GM23338 (cell line): Measurements from ENCODE around the gene KCMF1. TPM values are rescaled to one million over a fixed set of nuclear protein-coding genes. Genes with fewer than 3 reads are reported as not detected.

Experiments used
- ATAC-seq: fragments of 200-7000 bp; cut with Tn5 transposase; 3 replicates; pipeline ENCODE4 v1.9.1; 2020
- DNase-seq: peaks from one replicate; pipeline ENCODE4 v3.0.0-alpha.2; 2015; ENCODE audit warnings: low spot score
- H2AFZ ChIP-seq: fragments of 200-600 bp; sonication (generic); 2 replicates; pipeline ENCODE4 v1.8.0; 2016; ENCODE audit warnings: antibody characterized with exemption, mild to moderate bottlenecking, moderate library complexity
- H3F3A ChIP-seq: fragments of 200-600 bp; sonication (generic); replicated peaks from 2 replicates; pipeline ENCODE4 v1.8.0; 2017; ENCODE audit warnings: antibody characterized with exemption, mixed run types, low read depth
- H3K27ac ChIP-seq: fragments of 200-600 bp; sonication (generic); 2 replicates; pipeline ENCODE4 v1.6.1; 2016; ENCODE audit warnings: low read depth
- H3K27me3 ChIP-seq: fragments of 200-600 bp; sonication (generic); 2 replicates; pipeline ENCODE4 v1.8.0; 2016; ENCODE audit warnings: mild to moderate bottlenecking, mixed run types, moderate library complexity; ENCODE audit not compliant: insufficient read depth
- H3K36me3 ChIP-seq: fragments of 200-600 bp; sonication (generic); 2 replicates; pipeline ENCODE4 v1.8.0; 2016; ENCODE audit warnings: mild to moderate bottlenecking; ENCODE audit not compliant: insufficient read depth
- H3K4me1 ChIP-seq: fragments of 200-600 bp; sonication (generic); 2 replicates; pipeline ENCODE4 v1.8.0; 2016; ENCODE audit warnings: mild to moderate bottlenecking, moderate library complexity; ENCODE audit not compliant: insufficient read depth
- H3K4me2 ChIP-seq: fragments of 200-600 bp; sonication (generic); 2 replicates; pipeline ENCODE4 v1.7.1; 2017; ENCODE audit warnings: mixed run types
- H3K4me3 ChIP-seq: fragments of 200-600 bp; sonication (generic); 2 replicates; pipeline ENCODE4 v1.6.1; 2016; ENCODE audit warnings: mixed run types
- H3K79me2 ChIP-seq: fragments of 200-600 bp; sonication (generic); replicated peaks from 2 replicates; pipeline ENCODE4 v1.8.0; 2017; ENCODE audit warnings: mild to moderate bottlenecking; ENCODE audit not compliant: insufficient read depth
- H3K9me2 ChIP-seq: fragments of 200-600 bp; sonication (generic); 2 replicates; pipeline ENCODE4 v1.8.0; 2017; ENCODE audit not compliant: insufficient read depth
- H4K20me1 ChIP-seq: fragments of 200-600 bp; sonication (generic); replicated peaks from 2 replicates; pipeline ENCODE4 v1.8.0; 2017; ENCODE audit warnings: mild to moderate bottlenecking; ENCODE audit not compliant: insufficient read depth
- H3K27ac Mint-ChIP-seq: 2 replicates; pipeline ENCODE4 v1.8.0; 2020; ENCODE audit warnings: inconsistent platforms, mild to moderate bottlenecking, moderate library complexity, mixed read lengths
- H3K27me3 Mint-ChIP-seq: 3 replicates; pipeline ENCODE4 v1.8.0; 2022; ENCODE audit warnings: low read depth, mild to moderate bottlenecking, moderate library complexity, mixed read lengths, inconsistent platforms; ENCODE audit not compliant: insufficient read depth, poor library complexity
- H3K36me3 Mint-ChIP-seq: 3 replicates; pipeline ENCODE4 v1.8.0; 2021; ENCODE audit warnings: low read depth, mild to moderate bottlenecking, inconsistent platforms, moderate library complexity, mixed read lengths
- H3K4me1 Mint-ChIP-seq: 3 replicates; pipeline ENCODE4 v1.8.0; 2020; ENCODE audit warnings: mild to moderate bottlenecking, inconsistent platforms, mixed read lengths
- H3K4me3 Mint-ChIP-seq: 3 replicates; pipeline ENCODE4 v1.8.0; 2021; ENCODE audit warnings: moderate library complexity, mild to moderate bottlenecking, inconsistent platforms, mixed read lengths
- H3K9me3 Mint-ChIP-seq: 3 replicates; pipeline ENCODE4 v1.8.0; 2020; ENCODE audit warnings: moderate library complexity, mild to moderate bottlenecking, inconsistent platforms, mixed read lengths
- CREB1 ChIP-seq: fragments of 250-450 bp; sonication (Bioruptor Pico); IDR thresholded peaks from 2 replicates; pipeline ENCODE4 v1.5.0; 2020; ENCODE audit warnings: low read depth, mild to moderate bottlenecking, moderate library complexity
- EZH2 ChIP-seq: fragments of 200-600 bp; sonication (generic); IDR thresholded peaks from one replicate; pipeline ENCODE4 v1.8.0; 2017; ENCODE audit warnings: antibody characterized with exemption, mild to moderate bottlenecking, low read depth; ENCODE audit not compliant: unreplicated experiment
- EZH2phosphoT487 ChIP-seq: fragments of 200-600 bp; sonication (generic); IDR thresholded peaks from one replicate; pipeline ENCODE4 v1.8.1; 2018; ENCODE audit warnings: antibody characterized with exemption; ENCODE audit not compliant: unreplicated experiment
- JUNB ChIP-seq: IDR thresholded peaks from one replicate; pipeline ENCODE4 v1.6.1; 2016; ENCODE audit warnings: antibody characterized with exemption; ENCODE audit not compliant: unreplicated experiment
- NANOG ChIP-seq: IDR thresholded peaks from 2 replicates; pipeline ENCODE4 v1.6.1; 2016; ENCODE audit warnings: antibody characterized with exemption, borderline replicate concordance
- STAT1 ChIP-seq: IDR thresholded peaks from one replicate; pipeline ENCODE4 v1.6.1; 2016; ENCODE audit warnings: antibody characterized with exemption; ENCODE audit not compliant: unreplicated experiment
- ZNF114 ChIP-seq: fragments of 250-450 bp; sonication (Bioruptor Pico); IDR thresholded peaks from 2 replicates; pipeline ENCODE4 v1.5.0; 2020; ENCODE audit warnings: mild to moderate bottlenecking, moderate library complexity
- ZNF331 ChIP-seq: fragments of 250-450 bp; sonication (Bioruptor Pico); IDR thresholded peaks from 2 replicates; pipeline ENCODE4 v1.5.0; 2020; ENCODE audit warnings: low read depth, mild to moderate bottlenecking, moderate library complexity
- polyA plus RNA-seq: library from polyadenylated mRNA; unstranded; fragments of >200 nt; fragmentation: Nextera tagmentation; extraction: Ambion mirVana; gene quantifications from 2 replicates; pipeline ENCODE4 v1.2.1, GENCODE V29; 2016
- total RNA-seq: library from RNA; depleted of rRNA; stranded (reverse); fragments of >200 nt; shearing (Covaris generic); gene quantifications from 2 replicates; pipeline ENCODE4 v1.2.3, GENCODE V29; 2014
- TF ChIP-seq, protein P1 (sequence below): IDR thresholded peaks from one replicate; pipeline ENCODE4 v1.6.1; 2018; ENCODE audit warnings: antibody characterized with exemption; ENCODE audit not compliant: unreplicated experiment
- TF ChIP-seq, protein P2 (sequence below): IDR thresholded peaks from 2 replicates; pipeline ENCODE4 v1.6.1; 2016; ENCODE audit warnings: antibody characterized with exemption
- TF ChIP-seq, protein P3 (sequence below): fragments of 250-450 bp; sonication (Bioruptor Pico); IDR thresholded peaks from 2 replicates; pipeline ENCODE4 v1.5.0; 2020; ENCODE audit warnings: mild to moderate bottlenecking, moderate library complexity

Gene KCMF1
- total and polyA plus RNA-seq, 2 experiments from 2014 or later = 29.3 to 120 TPM

DNA sequence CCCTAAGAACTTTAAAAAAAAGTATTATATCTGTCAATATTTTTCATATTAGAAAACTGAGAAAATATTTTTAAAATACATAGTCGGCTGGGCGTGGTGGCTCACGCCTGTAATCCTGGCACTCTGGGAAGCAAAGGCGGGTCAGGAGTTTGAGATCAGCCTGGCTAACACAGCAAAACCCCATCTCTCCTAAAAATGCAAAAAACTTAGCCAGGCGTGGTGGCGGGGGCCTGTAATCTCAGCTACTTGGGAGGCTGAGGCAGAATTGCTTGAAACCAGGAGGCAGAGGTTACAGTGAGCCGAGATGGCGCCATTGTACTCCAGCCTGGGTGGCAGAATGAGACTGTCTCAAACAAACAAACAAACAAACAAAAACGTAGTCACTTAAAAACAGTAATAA, 5.1 kb upstream of the KCMF1 start:
- H3K4me1 ChIP-seq = peaks cover 24% of the 10 kb centered on the region
- no peaks in the 10 kb centered on the region for H3K27me3 ChIP-seq
- no peak for ATAC-seq
- no peak overlapping the region for H3K4me3 Mint-ChIP-seq
- 0 out of 2 replicates have a peak overlapping the region, but pooled peaks have one; percentile 60 for H3K27ac ChIP-seq
- H3K36me3 Mint-ChIP-seq = peaks cover 79% of the 10 kb centered on the region
- peaks cover 3% of the 10 kb centered on the region; the same call in 1 of the 3 replicates for H3K9me3 Mint-ChIP-seq
- peaks cover 17% of the 10 kb centered on the region; the same call in 1 of the 2 replicates for H3F3A ChIP-seq
- TF ChIP-seq CREB1 (CRISPR knock-in tag) (no peak), JUNB (no peak), ZNF114 (no peak), STAT1 (no peak), EZH2phosphoT487 (no peak), NANOG (no peak), EZH2 (no peak), ZNF331 (CRISPR knock-in tag) (no peak)
- TF ChIP-seq, protein P1, sequence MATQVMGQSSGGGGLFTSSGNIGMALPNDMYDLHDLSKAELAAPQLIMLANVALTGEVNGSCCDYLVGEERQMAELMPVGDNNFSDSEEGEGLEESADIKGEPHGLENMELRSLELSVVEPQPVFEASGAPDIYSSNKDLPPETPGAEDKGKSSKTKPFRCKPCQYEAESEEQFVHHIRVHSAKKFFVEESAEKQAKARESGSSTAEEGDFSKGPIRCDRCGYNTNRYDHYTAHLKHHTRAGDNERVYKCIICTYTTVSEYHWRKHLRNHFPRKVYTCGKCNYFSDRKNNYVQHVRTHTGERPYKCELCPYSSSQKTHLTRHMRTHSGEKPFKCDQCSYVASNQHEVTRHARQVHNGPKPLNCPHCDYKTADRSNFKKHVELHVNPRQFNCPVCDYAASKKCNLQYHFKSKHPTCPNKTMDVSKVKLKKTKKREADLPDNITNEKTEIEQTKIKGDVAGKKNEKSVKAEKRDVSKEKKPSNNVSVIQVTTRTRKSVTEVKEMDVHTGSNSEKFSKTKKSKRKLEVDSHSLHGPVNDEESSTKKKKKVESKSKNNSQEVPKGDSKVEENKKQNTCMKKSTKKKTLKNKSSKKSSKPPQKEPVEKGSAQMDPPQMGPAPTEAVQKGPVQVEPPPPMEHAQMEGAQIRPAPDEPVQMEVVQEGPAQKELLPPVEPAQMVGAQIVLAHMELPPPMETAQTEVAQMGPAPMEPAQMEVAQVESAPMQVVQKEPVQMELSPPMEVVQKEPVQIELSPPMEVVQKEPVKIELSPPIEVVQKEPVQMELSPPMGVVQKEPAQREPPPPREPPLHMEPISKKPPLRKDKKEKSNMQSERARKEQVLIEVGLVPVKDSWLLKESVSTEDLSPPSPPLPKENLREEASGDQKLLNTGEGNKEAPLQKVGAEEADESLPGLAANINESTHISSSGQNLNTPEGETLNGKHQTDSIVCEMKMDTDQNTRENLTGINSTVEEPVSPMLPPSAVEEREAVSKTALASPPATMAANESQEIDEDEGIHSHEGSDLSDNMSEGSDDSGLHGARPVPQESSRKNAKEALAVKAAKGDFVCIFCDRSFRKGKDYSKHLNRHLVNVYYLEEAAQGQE = no peak
- TF ChIP-seq, protein P2, sequence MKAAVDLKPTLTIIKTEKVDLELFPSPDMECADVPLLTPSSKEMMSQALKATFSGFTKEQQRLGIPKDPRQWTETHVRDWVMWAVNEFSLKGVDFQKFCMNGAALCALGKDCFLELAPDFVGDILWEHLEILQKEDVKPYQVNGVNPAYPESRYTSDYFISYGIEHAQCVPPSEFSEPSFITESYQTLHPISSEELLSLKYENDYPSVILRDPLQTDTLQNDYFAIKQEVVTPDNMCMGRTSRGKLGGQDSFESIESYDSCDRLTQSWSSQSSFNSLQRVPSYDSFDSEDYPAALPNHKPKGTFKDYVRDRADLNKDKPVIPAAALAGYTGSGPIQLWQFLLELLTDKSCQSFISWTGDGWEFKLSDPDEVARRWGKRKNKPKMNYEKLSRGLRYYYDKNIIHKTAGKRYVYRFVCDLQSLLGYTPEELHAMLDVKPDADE = no peak
- TF ChIP-seq, protein P3, sequence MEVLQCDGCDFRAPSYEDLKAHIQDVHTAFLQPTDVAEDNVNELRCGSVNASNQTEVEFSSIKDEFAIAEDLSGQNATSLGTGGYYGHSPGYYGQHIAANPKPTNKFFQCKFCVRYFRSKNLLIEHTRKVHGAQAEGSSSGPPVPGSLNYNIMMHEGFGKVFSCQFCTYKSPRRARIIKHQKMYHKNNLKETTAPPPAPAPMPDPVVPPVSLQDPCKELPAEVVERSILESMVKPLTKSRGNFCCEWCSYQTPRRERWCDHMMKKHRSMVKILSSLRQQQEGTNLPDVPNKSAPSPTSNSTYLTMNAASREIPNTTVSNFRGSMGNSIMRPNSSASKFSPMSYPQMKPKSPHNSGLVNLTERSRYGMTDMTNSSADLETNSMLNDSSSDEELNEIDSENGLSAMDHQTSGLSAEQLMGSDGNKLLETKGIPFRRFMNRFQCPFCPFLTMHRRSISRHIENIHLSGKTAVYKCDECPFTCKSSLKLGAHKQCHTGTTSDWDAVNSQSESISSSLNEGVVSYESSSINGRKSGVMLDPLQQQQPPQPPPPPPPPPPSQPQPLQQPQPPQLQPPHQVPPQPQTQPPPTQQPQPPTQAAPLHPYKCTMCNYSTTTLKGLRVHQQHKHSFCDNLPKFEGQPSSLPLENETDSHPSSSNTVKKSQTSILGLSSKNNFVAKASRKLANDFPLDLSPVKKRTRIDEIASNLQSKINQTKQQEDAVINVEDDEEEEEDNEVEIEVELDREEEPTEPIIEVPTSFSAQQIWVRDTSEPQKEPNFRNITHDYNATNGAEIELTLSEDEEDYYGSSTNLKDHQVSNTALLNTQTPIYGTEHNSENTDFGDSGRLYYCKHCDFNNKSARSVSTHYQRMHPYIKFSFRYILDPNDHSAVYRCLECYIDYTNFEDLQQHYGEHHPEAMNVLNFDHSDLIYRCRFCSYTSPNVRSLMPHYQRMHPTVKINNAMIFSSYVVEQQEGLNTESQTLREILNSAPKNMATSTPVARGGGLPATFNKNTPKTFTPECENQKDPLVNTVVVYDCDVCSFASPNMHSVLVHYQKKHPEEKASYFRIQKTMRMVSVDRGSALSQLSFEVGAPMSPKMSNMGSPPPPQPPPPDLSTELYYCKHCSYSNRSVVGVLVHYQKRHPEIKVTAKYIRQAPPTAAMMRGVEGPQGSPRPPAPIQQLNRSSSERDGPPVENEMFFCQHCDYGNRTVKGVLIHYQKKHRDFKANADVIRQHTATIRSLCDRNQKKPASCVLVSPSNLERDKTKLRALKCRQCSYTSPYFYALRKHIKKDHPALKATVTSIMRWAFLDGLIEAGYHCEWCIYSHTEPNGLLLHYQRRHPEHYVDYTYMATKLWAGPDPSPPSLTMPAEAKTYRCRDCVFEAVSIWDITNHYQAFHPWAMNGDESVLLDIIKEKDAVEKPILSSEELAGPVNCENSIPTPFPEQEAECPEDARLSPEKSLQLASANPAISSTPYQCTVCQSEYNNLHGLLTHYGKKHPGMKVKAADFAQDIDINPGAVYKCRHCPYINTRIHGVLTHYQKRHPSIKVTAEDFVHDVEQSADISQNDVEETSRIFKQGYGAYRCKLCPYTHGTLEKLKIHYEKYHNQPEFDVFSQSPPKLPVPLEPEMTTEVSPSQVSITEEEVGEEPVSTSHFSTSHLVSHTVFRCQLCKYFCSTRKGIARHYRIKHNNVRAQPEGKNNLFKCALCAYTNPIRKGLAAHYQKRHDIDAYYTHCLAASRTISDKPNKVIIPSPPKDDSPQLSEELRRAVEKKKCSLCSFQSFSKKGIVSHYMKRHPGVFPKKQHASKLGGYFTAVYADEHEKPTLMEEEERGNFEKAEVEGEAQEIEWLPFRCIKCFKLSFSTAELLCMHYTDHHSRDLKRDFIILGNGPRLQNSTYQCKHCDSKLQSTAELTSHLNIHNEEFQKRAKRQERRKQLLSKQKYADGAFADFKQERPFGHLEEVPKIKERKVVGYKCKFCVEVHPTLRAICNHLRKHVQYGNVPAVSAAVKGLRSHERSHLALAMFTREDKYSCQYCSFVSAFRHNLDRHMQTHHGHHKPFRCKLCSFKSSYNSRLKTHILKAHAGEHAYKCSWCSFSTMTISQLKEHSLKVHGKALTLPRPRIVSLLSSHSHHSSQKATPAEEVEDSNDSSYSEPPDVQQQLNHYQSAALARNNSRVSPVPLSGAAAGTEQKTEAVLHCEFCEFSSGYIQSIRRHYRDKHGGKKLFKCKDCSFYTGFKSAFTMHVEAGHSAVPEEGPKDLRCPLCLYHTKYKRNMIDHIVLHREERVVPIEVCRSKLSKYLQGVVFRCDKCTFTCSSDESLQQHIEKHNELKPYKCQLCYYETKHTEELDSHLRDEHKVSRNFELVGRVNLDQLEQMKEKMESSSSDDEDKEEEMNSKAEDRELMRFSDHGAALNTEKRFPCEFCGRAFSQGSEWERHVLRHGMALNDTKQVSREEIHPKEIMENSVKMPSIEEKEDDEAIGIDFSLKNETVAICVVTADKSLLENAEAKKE (CRISPR knock-in tag) = no peak
- peaks cover 22% of the 10 kb centered on the region; the same call in 1 of the 2 replicates for H3K36me3 ChIP-seq
- H4K20me1 ChIP-seq = peaks cover 22% of the 10 kb centered on the region
- peaks cover 13% of the 10 kb centered on the region for H3K27me3 Mint-ChIP-seq
- no peak for DNase-seq
- no peak overlapping the region for H2AFZ ChIP-seq
- H3K4me1 Mint-ChIP-seq = peaks cover 39% of the 10 kb centered on the region
- H3K9me2 ChIP-seq = no peaks in the 10 kb centered on the region; the same call in 1 of the 2 replicates
- H3K79me2 ChIP-seq = peaks cover 90% of the 10 kb centered on the region
- no peak overlapping the region for H3K27ac Mint-ChIP-seq
- no peak overlapping the region for H3K4me2 ChIP-seq
- H3K4me3 ChIP-seq = no peak overlapping the region
